T-helper 17 cell (primary cell): Measurements from ENCODE around the gene RRP7A. TPM values are rescaled to one million over a fixed set of nuclear protein-coding genes. Genes with fewer than 3 reads are reported as not detected.
"Not testable (repeated sequence)": the region's sequence is repeated elsewhere in the genome, so short reads cannot be mapped to it uniquely, and the experiment has no call there.

ENCODE experiments used
- ATAC-seq: fragments of 150-1000 bp; cut with Tn5 transposase; 2 replicates; pipeline ENCODE4 v1.10.0; 2021; ENCODE audit warnings: mild to moderate bottlenecking, moderate library complexity
- DNase-seq, 3 donors: peaks; one replicate each; pipeline versions ENCODE4 v3.0.0 to v3.0.0-alpha.2; 2020 to 2021
- H3K9me3 ChIP-seq: one replicate; pipeline ENCODE4 v1.7.0; 2013; ENCODE audit warnings: low read length, mild to moderate bottlenecking; ENCODE audit not compliant: control insufficient read depth, poor library complexity, severe bottlenecking
- H3K27ac Mint-ChIP-seq: one replicate; pipeline ENCODE4 v1.8.0; 2022; ENCODE audit warnings: mild to moderate bottlenecking, moderate library complexity, mixed read lengths
- H3K27me3 Mint-ChIP-seq: one replicate; pipeline ENCODE4 v1.8.0; 2022; ENCODE audit warnings: mixed read lengths
- H3K36me3 Mint-ChIP-seq: one replicate; pipeline ENCODE4 v1.8.0; 2022; ENCODE audit warnings: low read depth, mixed read lengths
- H3K4me1 Mint-ChIP-seq: one replicate; pipeline ENCODE4 v1.8.0; 2022; ENCODE audit warnings: mild to moderate bottlenecking, mixed read lengths
- H3K4me3 Mint-ChIP-seq: one replicate; pipeline ENCODE4 v1.8.0; 2022; ENCODE audit warnings: mild to moderate bottlenecking, moderate library complexity, mixed read lengths
- total RNA-seq, 4 donors: library from RNA in 2 of 4; stranded (reverse) in 2 of 4; gene quantifications; one replicate each; pipeline ENCODE4 v1.2.3 and lab custom pipeline; 2022 to 2026

The RRP7A gene
- total RNA-seq, 2 donors from 2014 or later: 45.7 to 49.0 TPM

- no peaks in the 10 kb centered on the region for H3K9me3 ChIP-seq
- Mint-ChIP-seq H3K27me3 (no peaks in the 10 kb centered on the region), H3K36me3 (peaks cover 2% of the 10 kb centered on the region), H3K4me1 (peaks cover 12% of the 10 kb centered on the region), H3K4me3 (no peak overlapping the region), H3K27ac (no peak overlapping the region)
- no peak for DNase-seq
- ATAC-seq: no peak
These were observed 9.2 kb upstream of the RRP7A start for GRCh38 chr22:42528591-42529307.

DNA sequence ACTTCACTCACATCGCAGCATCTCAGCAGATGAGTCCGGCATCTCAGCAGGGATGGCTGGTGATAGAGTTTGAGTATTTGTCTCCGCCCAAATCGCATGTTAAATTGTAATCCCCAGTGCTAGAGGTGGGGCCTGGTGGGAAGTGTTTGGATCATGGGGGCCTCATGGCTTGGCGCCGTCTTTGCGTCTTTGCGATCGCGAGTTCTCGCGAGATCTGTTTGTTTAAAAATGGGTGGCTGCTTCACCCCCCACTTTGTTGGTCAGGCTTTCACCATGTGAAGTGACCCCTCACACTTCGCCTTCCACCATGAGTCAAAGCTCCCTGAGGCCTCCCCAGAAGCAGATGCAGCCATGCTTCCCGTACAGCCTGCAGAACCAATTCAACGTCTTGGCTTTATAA is 3.0 kb upstream of the RRP7A start:
- no peak overlapping the region for H3K4me3 Mint-ChIP-seq
- no peak overlapping the region for H3K27ac Mint-ChIP-seq
- no peak for DNase-seq

GRCh38 chr22:42521228-42521546 is 1.6 kb upstream of the RRP7A start:
- Mint-ChIP-seq H3K27me3 (no peaks in the 10 kb centered on the region), H3K27ac (peak overlapping the region; percentile 32), H3K4me1 (peaks cover 9% of the 10 kb centered on the region), H3K4me3 (peak overlapping the region; percentile 58), H3K36me3 (no peaks in the 10 kb centered on the region)
- no peak for DNase-seq
- no peak for ATAC-seq
- H3K9me3 ChIP-seq: no peaks in the 10 kb centered on the region

More for the DNA sequence above, 3.0 kb upstream of the RRP7A start:
- Mint-ChIP-seq H3K4me1 (peaks cover 9% of the 10 kb centered on the region), H3K27me3 (no peaks in the 10 kb centered on the region), H3K36me3 (no peaks in the 10 kb centered on the region)
- no peak for ATAC-seq
- H3K9me3 ChIP-seq: no peaks in the 10 kb centered on the region

- Mint-ChIP-seq H3K4me1 (peaks cover 11% of the 10 kb centered on the region), H3K4me3 (peak overlapping the region; percentile 97), H3K27ac (peak overlapping the region; percentile 91)
- H3K9me3 ChIP-seq, H3K27me3 Mint-ChIP-seq, H3K36me3 Mint-ChIP-seq, DNase-seq: not testable (repeated sequence)
- ATAC-seq: peak; percentile 51
These were observed 715 bp downstream of the RRP7A start for GRCh38 chr22:42518638-42519524.

- not testable (repeated sequence) for H3K36me3 Mint-ChIP-seq, H3K27ac Mint-ChIP-seq, ATAC-seq, H3K4me3 Mint-ChIP-seq, DNase-seq, H3K27me3 Mint-ChIP-seq, H3K9me3 ChIP-seq
- H3K4me1 Mint-ChIP-seq: peaks cover 11% of the 10 kb centered on the region
These were observed 2.5 kb downstream of the RRP7A start for GRCh38 chr22:42517103-42517502.

DNA sequence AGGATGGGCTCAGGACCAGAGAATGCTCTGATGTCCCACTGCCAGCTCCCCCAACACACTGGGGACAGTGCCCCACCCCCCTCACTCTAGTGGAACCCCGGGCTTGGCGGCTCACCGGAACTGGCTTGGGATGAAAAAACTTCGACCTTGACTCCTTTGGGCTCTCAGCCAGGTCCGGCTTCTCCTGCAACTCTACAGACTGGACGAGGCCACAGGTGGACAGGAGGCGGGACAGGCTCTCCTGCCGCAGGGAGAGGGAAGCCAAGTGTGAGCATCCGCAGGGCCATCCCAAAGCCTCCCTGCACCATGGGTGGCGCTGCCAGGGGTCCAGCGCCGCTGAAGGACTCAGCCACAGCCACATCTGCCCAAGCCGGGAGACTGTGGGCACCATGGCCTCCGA is 3.7 kb downstream of the RRP7A start:
- Mint-ChIP-seq H3K27me3 (no peaks in the 10 kb centered on the region), H3K4me1 (peaks cover 11% of the 10 kb centered on the region), H3K4me3 (no peak overlapping the region), H3K36me3 (no peaks in the 10 kb centered on the region), H3K27ac (no peak overlapping the region)
- no peak for ATAC-seq
- no peaks in the 10 kb centered on the region for H3K9me3 ChIP-seq
- DNase-seq: no peak

GRCh38 chr22:42515304-42515703 is 4.3 kb downstream of the RRP7A start:
- H3K4me3 Mint-ChIP-seq, ATAC-seq, DNase-seq, H3K27me3 Mint-ChIP-seq, H3K9me3 ChIP-seq, H3K36me3 Mint-ChIP-seq, H3K27ac Mint-ChIP-seq: not testable (repeated sequence)
- H3K4me1 Mint-ChIP-seq: peaks cover 11% of the 10 kb centered on the region

DNA sequence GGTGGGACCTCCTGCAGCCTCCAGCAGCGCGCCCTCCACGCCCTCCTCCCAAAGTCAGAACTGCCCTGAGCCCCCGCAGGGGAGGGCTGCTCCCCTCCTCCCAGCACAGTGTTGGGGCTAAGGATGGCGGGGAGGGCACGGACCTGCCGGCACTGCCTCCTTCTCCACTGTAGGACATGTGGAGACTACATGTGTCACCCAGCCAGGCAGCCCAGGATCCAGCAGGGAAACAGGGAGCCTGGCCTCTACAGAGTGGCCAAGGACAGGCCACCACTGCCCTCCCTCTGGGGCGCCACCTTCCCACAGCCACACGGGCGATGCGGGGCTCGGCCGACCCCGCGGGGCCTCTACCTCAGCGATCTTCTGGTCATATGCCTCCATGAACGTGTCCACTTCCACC is 5.3 kb downstream of the RRP7A start:
- not testable (repeated sequence) for ATAC-seq, H3K27me3 Mint-ChIP-seq, H3K27ac Mint-ChIP-seq

DNA sequence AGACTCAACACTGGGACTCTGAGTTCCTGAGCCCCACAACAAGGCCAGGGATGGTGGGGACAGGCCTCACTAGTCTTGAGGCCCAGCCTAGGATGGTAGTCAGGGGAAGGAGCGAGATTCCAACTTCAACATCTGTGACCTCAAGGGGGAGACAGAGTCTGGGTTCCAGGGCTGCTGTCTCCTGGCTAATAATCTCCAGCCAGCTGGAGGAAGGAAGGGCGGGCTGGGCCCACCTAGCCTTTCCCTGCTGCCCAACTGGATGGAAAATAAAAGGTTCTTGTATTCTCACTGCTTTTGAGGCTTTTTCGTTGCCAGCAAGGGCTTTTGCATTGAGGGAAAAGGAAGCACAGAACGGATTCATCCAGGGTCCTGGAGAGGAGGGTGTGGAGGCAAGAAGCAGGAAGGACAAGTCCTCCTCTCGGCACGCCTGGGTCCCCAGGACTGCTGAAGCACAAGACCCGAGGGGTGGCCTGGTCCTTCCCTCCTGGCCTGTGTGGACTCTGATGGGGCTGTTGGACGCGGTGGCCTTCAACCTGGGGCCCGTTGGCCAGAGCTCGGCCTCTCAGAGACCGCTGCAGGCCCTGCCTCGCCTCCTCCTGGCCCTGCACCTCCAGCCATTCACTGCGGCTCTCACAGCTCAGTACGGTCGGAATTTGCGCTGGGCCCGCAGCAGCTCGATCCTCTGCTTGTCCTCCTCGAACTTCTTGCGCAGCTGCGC is 7.2 kb downstream of the RRP7A start:
- H3K4me1 Mint-ChIP-seq, H3K9me3 ChIP-seq, DNase-seq, H3K27me3 Mint-ChIP-seq, ATAC-seq, H3K27ac Mint-ChIP-seq, H3K36me3 Mint-ChIP-seq: not testable (repeated sequence)
- peak overlapping the region; percentile 50 for H3K4me3 Mint-ChIP-seq

More for the DNA sequence above, 5.3 kb downstream of the RRP7A start:
- H3K36me3 Mint-ChIP-seq, H3K4me3 Mint-ChIP-seq, DNase-seq, H3K9me3 ChIP-seq, H3K4me1 Mint-ChIP-seq: not testable (repeated sequence)

DNA sequence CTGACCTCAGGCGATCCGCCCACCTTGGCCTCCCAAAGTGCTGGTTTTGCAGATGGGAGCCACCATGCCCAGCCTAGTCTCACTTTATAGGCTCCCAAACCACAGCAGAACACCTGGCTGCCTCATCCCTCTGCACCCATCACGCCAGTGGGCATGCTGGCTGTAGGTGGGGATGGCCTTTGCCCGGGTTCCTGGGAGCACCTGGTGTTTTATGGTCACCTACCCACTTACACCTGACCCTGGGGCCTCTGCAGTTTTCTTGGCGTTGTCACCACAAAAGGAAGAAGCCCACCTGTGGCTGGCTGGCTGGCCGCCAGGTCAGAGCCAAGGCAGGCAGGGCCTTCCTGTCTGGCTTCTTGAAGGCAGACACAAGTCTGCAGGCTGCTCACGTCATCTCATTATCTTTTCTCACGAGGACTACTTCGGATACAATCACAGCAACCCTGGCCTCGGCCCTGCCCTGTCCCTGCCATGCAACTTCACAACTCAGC is 8.2 kb downstream of the RRP7A start:
- no peaks in the 10 kb centered on the region for H3K9me3 ChIP-seq
- no peaks in the 10 kb centered on the region for H3K36me3 Mint-ChIP-seq
- no peak for ATAC-seq
- H3K4me1 Mint-ChIP-seq: peaks cover 5% of the 10 kb centered on the region
- DNase-seq: no peak
- H3K27me3 Mint-ChIP-seq: no peaks in the 10 kb centered on the region
- peak overlapping the region; percentile 81 for H3K27ac Mint-ChIP-seq
- no peak overlapping the region for H3K4me3 Mint-ChIP-seq

DNA sequence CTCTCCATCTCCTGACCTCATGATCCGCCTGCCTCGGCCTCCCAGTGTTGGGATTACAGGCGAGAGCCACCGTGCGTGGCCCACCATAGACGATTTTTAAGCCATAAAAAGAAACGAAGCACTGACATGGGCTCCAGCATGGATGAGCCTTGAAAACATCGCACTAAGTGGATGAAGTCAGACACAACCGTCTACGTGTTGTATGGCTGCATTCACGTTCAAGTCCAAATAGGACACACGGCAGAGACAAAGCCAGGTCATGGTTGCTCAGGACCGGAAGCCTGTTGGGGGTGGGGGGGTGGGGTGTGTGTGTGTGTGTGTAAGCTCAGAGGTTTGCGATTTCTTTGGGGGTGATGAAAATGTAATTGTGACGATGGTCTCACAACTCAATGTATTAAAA is 10.0 kb downstream of the RRP7A start:
- DNase-seq (no peak), ATAC-seq (no peak)
- Mint-ChIP-seq H3K36me3 (no peaks in the 10 kb centered on the region), H3K27me3 (no peaks in the 10 kb centered on the region), H3K27ac (peak overlapping the region; percentile 81), H3K4me1 (peaks cover 5% of the 10 kb centered on the region), H3K4me3 (peak overlapping the region; percentile 12)
- H3K9me3 ChIP-seq: no peaks in the 10 kb centered on the region

DNA sequence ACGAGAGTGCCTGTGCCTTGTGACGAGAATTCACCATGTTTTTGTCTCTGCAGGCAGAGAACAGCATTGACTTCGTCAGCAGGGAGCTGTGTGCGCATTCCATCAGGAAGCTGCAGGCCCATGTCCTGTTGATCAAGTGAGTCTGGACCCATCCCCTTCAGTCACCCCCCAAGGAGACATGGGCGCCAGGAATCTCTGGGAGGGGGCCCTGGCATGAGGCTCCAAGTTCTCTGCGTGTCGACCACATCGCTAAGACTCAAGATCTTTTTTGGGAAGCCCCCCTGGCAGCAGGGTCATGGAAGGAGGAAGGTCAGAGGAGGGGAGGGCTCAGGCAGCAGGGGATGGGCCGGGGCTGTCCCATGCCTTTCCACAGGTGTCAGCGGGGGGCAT is 10.6 kb downstream of the RRP7A start:
- not testable (repeated sequence) for H3K9me3 ChIP-seq, H3K4me3 Mint-ChIP-seq, H3K4me1 Mint-ChIP-seq, H3K27me3 Mint-ChIP-seq, DNase-seq, H3K36me3 Mint-ChIP-seq
- H3K27ac Mint-ChIP-seq: peak overlapping the region; percentile 81
- peak; percentile 20 for ATAC-seq

GRCh38 chr22:42508327-42508974 is 11.1 kb downstream of the RRP7A start:
- peak overlapping the region; percentile 81 for H3K27ac Mint-ChIP-seq

More at GRCh38 chr22:42508327-42508974, 11.1 kb downstream of the RRP7A start:
- H3K9me3 ChIP-seq, H3K36me3 Mint-ChIP-seq, H3K4me1 Mint-ChIP-seq, H3K27me3 Mint-ChIP-seq, H3K4me3 Mint-ChIP-seq, DNase-seq: not testable (repeated sequence)
- ATAC-seq: peak; percentile 6
